Forelimb muscle (tissue), 1 donor: ENCODE data around the gene CNTN6. TPM values are rescaled to one million over a fixed set of nuclear protein-coding genes. Genes with fewer than 3 reads are reported as not detected.

Experiments used
- DNase-seq: peaks from one replicate; pipeline ENCODE4 v3.0.0-alpha.2; 2013; ENCODE audit warnings: low read depth
- polyA plus RNA-seq: library from polyadenylated mRNA; unstranded; fragments of 120-200 nt; gene quantifications from one replicate; pipeline ENCODE4 v1.2.1, GENCODE V29; 2013; ENCODE audit not compliant: insufficient read length

CNTN6 gene
- polyA plus RNA-seq, 1 donor, result 1.2 TPM

- no peak for DNase-seq
Measured at GRCh38 chr3:1406250-1406649, 313.4 kb downstream of the CNTN6 start.

- DNase-seq, result no peak
Measured at GRCh38 chr3:1421577-1421976, 328.8 kb downstream of the CNTN6 start.

GRCh38 chr3:1423566-1424089, 330.8 kb downstream of the CNTN6 start:
- DNase-seq, result no peak

- DNase-seq, result no peak
Measured at GRCh38 chr3:1439395-1439794, 346.6 kb downstream of the CNTN6 start.

GRCh38 chr3:1442271-1442670, 349.4 kb downstream of the CNTN6 start:
- no peak for DNase-seq

GRCh38 chr3:1444195-1444594, 351.4 kb downstream of the CNTN6 start:
- no peak for DNase-seq

GRCh38 chr3:1446531-1446930, 353.7 kb downstream of the CNTN6 start:
- DNase-seq, result no peak

GRCh38 chr3:1447452-1447851, 354.6 kb downstream of the CNTN6 start:
- DNase-seq, result no peak

- no peak for DNase-seq
Measured at GRCh38 chr3:1448443-1448842, 355.6 kb downstream of the CNTN6 start.
